ENCODE measurements around the gene TBX20.
"Not testable (repeated sequence)": the region's sequence is repeated elsewhere in the genome, so short reads cannot be mapped to it uniquely, and the experiment has no call there.

DNA sequence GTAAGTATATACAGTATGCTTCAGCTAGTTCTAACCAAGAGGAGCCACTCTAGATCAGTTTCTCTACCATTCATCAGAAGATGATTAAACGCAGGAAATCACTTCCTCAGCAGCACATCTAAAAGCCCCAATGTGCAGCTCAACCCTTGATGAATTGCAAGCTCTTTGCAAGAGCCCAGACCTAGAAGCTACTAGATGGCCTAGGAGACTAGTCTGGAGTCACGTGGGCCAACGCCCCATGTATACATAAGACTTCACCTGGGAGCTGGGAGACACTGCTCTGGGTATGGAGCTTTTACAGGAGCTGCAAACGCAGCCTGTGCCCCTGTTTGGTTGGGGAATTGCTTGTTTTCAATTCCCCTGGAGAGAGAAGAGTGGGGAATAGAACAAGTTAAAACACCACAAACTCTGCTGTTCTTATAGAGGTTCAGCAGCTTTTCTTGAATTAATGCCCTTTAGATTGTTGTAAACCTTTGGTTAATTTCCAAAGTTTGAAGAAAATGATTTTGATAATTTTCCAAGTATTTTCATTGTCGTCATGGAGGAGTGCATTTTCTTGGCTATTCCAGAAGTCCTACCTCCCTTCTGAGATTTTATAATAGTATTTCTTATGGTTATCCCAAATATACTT lies 69.9 kb downstream of the TBX20 start:
- TF ChIP-seq, protein P1, sequence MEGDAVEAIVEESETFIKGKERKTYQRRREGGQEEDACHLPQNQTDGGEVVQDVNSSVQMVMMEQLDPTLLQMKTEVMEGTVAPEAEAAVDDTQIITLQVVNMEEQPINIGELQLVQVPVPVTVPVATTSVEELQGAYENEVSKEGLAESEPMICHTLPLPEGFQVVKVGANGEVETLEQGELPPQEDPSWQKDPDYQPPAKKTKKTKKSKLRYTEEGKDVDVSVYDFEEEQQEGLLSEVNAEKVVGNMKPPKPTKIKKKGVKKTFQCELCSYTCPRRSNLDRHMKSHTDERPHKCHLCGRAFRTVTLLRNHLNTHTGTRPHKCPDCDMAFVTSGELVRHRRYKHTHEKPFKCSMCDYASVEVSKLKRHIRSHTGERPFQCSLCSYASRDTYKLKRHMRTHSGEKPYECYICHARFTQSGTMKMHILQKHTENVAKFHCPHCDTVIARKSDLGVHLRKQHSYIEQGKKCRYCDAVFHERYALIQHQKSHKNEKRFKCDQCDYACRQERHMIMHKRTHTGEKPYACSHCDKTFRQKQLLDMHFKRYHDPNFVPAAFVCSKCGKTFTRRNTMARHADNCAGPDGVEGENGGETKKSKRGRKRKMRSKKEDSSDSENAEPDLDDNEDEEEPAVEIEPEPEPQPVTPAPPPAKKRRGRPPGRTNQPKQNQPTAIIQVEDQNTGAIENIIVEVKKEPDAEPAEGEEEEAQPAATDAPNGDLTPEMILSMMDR (IDR thresholded peaks at IDR 0.05): not testable (repeated sequence)
- TF ChIP-seq POLR2AphosphoS5 (IDR thresholded peaks at IDR 0.05): not testable (repeated sequence)
